Retina (tissue), 1 donor: ENCODE results near the gene LTBP3.

Experiments
- DNase-seq: peaks from one replicate; pipeline ENCODE4 v3.0.0-alpha.2; 2016

LTBP3 gene

DNA sequence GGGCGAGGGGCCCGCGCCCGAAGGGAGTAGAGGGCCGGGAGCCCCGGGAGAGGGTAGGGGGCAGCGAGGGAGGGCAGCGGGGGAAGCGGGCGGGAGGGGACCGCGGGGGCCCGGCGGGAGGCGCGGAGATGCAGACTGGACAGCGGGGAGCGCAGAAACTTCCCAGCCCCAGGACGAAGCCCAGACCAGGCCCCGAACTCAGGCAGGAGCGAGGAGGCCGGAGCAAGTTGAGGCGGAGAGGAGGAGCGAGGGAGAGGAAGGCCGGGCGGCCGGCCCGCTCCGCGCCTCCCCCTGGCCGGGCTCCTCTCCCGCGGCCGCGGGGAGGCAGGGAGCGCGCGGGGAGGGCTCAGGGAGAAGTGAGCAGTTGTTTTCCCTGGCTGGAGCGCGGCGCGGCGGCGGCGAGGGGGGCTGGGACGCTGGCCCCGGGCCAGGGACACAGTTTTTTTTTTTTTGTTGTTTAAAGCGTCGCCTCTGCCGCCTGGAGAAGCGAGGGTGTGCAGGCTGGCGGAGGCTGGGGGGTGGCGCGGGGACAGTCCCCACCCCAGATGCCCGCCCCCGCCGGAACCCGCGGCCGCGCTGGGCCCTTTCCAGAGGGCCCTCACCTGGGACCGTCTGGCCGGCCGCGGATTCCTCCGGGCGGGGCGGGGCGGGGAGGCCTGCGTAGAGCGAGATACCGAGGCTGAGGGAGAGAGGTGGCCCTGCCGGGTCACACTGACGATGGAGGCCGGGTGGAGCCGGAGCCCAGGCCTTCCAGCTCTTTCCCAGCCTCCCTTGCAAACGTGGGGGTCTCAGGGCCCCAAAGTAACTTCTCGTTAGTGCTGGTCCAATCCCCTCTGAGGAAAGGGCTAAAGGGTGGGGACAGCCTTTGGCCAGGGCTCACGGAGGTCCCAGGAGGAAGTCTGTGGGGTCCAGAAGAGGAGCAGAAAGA is at the start of gene LTBP3:
TSS of gene LTBP3 (minus strand) at position 358 of the 928 bp plus-strand sequence. CDS start 400 bp downstream, outside the sequence.
- peak; percentile 83 for DNase-seq

- DNase-seq: peak; percentile 96
Measured at GRCh38 chr11:65606876-65607613, 48.9 kb upstream of the LTBP3 start.

GRCh38 chr11:65604258-65604657 is 46.1 kb upstream of the LTBP3 start:
- no peak for DNase-seq

DNA sequence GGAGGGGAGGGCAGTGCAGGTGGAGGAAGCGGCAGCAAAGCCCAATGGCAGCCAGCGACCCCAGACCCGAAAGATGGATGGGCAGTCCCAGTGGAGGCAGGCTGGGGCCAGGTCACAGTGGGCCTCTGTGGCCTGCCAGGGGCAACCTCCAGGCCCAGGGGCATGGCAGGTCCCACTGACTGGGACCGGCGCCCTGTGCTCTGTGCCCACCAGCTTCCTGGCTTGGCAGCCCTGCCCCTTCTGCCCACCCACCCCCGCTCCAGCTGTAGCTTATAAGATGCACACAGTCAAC is 41.7 kb upstream of the LTBP3 start:
- DNase-seq: no peak

DNA sequence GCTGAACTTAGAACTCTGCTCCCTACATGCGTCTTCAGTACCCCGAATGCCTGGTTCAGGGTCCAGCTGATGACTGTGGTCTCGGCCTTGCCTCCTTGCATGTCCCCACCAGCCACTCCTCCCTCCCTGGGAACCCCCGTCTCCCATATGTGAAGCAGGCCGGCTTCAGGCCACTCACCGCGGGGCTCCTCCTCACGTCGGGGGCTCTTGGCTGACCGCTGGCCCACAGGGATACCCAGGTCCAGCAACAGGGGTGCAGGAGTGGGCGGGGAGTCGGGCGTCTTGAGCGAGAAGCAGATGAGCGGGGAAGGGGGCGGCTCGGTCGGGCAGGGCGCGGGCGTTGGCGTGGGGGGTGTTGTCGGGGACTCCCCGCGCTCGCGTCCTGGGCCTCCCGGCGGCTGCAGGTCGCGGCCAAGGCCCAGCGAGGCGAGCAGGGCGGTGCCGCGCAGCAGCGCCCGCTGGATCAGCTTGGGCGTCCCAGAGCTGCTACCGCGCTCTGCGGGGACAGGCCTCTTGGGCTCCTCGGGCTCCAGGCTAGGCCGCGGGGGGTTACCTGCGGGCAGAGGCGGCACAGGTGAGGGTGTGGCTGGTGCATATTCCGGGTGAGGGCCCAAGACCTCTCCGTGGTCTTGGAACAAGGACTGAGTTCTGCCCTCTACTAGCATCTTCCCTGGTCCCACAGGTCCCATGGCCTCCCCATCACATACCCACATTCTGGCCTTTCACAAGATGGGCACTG is 41.2 kb upstream of the LTBP3 start:
- no peak for DNase-seq

DNA sequence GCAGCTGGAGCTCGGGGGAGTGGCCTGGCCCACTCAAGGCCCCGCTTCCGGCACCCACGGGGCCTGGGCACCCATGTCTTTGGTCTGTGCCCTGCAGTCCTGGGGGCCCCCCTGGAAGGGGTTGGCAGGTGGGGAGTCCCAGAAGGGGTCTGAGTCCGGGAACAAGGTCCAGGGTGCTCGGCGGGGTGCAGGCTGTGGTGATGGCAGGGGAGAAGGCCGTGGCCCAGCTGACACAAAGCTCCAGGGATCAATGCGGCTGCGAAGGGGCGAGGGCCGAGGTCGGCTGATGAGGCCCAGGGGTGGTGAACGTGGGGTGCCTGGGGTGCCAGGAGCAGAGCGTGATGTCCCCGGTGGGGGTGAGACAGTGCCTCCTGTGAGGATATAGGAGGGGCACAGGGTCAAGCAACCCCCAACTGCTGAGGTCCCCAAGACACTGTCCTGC is 40.1 kb upstream of the LTBP3 start:
- no peak for DNase-seq

DNA sequence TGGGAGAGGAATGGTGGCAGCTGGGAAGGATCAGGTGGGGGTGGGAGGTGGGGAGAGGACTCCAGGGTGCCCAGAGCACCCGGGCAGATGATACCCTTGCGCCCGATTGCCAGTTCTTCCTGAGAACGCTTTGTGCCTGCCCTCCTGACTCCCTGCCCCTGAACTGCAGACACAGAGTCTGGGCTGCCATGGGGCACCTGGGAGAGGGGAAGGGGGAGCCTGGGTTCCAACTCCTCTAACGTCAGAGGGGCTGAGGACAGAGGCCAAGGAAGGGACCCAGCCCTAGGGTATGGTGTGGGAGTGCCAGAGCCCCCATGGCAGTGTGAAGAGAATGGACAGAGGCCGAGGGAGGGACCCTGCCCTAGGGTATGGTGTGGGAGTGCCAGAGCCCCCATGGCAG is 38.4 kb upstream of the LTBP3 start:
- DNase-seq: no peak

DNA sequence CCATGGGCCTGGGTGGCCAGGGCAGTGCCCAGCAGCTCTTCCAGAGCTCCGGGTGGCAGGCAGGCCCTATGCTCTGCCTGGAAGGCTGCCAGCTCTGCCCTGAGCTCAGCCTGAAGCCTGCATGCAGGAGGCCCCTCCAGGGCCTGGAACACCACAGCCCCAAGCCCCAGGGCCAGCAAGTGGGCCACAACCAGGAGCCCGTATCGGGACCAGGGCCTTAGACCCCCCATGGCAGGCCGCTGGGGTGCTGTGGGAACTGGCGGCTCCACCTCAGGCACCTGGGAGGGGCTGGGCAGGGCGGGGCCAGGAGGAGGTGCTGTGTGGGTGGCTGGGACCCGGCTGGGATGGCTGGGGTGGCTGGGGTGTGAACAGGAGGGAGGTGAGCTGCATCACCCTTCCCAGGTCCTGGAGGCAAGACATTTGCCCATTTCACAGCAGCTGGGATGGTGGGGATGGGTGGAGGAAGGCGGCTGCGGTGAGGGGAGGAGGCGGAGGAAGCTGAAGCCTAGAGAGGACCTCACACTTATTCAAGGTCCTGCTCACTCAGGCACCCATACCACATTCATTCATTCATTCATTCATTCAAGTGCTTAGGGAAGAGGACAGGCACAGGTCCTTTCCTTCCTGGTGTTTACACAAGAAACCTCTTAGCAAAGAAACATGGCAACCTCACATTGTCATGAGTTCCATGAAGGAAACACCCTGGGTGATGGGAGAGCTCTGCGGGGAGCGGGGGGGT is 37.6 kb upstream of the LTBP3 start, which contains the start of gene KCNK7:
TSS of gene KCNK7 (minus strand) at position 258 of the 739 bp plus-strand sequence. CDS start at position 230, 28 bp downstream.
- DNase-seq: no peak

GRCh38 chr11:65595131-65595530 is 37.0 kb upstream of the LTBP3 start:
- DNase-seq: no peak

GRCh38 chr11:65593518-65594414 is 35.6 kb upstream of the LTBP3 start:
- DNase-seq: no peak

DNA sequence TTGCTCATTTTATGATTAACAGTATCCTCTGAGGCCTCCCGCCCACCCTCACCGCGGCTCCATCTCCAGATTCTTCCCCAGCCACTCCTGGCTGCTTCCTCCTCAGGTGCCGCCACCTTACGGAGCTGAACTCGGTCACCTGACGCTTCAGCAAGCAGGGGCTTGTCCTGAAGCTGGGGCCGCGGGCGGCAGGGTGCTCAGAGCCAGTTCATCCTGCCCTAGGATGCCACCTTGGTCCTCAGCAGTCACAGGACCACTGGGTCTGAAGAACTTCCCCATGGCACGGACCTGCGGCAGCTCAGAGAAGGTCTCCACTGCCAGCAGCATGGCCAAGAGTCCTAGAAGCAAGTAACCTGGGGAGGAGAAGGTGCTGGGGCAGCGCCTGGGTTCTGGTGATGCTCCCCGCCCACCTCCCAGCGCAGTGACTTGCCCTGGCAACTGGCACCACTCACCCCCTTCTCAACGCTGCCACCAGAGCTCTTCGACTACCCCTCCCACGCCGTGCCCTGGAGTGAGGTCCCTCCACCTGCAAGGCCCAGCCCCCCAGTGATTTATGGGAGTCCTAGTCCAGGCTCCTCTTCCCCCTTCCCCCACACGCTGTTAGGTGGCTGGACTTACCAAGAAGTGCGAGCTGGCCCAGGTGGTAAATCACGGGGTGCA is 34.8 kb upstream of the LTBP3 start:
- DNase-seq: no peak

- DNase-seq: peak; percentile 81
Measured at GRCh38 chr11:65591939-65592857, 34.0 kb upstream of the LTBP3 start.

DNA sequence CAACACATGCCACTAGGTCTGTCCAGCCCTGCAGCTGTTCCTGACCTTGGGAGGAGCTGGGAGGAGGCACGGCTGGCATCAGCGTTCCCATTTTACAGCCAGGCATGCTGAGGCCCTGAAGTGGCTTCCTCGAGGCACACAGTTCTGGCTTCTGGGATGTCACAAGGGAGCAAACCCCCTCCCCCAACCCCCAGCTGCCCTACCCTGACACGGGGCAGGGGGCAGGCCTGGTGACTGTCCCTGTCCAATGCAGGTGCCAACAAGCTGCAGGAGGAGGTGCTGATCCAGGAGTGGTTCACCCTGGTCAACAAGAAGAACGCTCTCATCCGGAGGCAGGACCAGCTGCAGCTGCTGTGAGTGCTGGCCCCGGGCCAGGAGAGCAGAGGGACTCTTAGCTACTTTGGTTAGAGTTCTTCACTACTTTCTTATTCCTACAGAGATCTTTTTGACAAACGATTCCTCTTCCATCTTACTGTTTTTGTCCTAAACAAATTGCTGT is 32.1 kb upstream of the LTBP3 start:
- no peak for DNase-seq

DNA sequence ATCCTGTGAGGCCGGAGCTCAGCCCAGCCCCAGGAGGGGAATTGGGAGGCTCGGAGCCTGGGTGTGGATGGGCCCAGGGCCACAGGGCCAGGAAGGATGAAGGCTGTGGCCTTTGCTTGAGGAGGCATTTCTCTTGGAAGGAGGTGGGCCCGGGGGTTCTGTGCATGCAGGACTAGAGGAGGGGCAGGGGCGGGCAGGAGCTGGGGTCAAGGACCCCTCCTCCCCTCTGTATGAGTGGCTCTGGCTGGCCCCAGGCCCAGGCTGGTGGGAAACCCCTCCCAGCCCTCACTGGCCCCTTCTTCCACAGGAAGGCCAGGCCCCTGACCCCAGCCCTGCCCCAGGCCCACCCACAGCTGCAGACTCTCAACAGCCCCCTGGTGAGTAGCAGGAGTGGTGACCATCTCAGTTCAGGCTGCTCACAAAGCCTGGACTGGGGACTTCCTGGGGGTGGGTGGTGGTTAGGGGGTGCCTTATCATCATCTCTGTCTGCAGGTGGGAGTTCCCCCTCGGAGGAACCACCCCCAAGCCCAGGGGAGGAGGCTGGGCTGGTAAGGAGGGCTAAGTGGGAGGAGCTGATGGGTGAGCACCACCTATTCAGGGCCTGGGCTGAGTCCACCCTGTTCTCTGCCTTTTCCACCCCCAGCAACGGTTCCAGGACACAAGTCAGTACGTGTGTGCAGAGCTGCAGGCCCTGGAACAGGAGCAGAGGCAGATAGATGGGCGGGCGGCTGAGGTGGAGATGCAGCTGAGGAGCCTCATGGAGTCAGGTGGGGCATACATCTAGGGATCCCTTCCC is 31.5 kb upstream of the LTBP3 start:
- no peak for DNase-seq

GRCh38 chr11:65588199-65589054 is 30.3 kb upstream of the LTBP3 start:
- DNase-seq: no peak

- no peak for DNase-seq
Measured at GRCh38 chr11:65586676-65587075, 28.5 kb upstream of the LTBP3 start.

- no peak for DNase-seq
Measured at GRCh38 chr11:65586247-65586630, 28.1 kb upstream of the LTBP3 start.
